C4-2B (cell line): ENCODE results near the gene NOLC1.
"Not testable (repeated sequence)": the region's sequence is repeated elsewhere in the genome, so short reads cannot be mapped to it uniquely, and the experiment has no call there.

Experiments used
- H3K27ac ChIP-seq: fragments of 450-650 bp; 2 replicates; pipeline ENCODE4 v1.5.1; 2017
- ZFX ChIP-seq: fragments of 450-650 bp; IDR thresholded peaks from 2 replicates; pipeline ENCODE4 v1.6.1; 2017
- TF ChIP-seq, protein P1 (sequence below): fragments of 450-650 bp; conservative IDR thresholded peaks from 2 replicates; pipeline ENCODE4 v1.5.1; 2017; ENCODE audit warnings: mild to moderate bottlenecking

Gene NOLC1

DNA sequence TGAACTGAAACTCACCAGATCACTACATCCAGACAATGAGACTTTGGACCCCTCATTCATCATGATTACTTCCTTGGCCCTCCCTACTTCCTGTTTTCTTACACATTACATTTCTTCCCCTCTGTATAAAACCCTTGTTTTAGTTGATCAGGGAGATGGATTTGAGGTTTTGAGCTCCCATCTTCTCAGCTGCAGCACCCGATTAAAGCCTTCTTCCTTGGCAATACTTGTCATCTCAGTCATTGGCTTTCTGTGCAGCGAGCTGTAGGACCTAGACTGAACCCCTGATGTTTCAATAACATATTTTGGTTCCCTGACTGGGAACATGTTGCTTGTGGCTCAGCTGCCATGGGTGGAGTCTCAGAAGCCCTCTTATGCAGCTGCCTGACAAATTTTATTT is 33.1 kb downstream of the NOLC1 start:
- TF ChIP-seq, protein P1, sequence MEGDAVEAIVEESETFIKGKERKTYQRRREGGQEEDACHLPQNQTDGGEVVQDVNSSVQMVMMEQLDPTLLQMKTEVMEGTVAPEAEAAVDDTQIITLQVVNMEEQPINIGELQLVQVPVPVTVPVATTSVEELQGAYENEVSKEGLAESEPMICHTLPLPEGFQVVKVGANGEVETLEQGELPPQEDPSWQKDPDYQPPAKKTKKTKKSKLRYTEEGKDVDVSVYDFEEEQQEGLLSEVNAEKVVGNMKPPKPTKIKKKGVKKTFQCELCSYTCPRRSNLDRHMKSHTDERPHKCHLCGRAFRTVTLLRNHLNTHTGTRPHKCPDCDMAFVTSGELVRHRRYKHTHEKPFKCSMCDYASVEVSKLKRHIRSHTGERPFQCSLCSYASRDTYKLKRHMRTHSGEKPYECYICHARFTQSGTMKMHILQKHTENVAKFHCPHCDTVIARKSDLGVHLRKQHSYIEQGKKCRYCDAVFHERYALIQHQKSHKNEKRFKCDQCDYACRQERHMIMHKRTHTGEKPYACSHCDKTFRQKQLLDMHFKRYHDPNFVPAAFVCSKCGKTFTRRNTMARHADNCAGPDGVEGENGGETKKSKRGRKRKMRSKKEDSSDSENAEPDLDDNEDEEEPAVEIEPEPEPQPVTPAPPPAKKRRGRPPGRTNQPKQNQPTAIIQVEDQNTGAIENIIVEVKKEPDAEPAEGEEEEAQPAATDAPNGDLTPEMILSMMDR, result no peak
- TF ChIP-seq ZFX, result no peak

DNA sequence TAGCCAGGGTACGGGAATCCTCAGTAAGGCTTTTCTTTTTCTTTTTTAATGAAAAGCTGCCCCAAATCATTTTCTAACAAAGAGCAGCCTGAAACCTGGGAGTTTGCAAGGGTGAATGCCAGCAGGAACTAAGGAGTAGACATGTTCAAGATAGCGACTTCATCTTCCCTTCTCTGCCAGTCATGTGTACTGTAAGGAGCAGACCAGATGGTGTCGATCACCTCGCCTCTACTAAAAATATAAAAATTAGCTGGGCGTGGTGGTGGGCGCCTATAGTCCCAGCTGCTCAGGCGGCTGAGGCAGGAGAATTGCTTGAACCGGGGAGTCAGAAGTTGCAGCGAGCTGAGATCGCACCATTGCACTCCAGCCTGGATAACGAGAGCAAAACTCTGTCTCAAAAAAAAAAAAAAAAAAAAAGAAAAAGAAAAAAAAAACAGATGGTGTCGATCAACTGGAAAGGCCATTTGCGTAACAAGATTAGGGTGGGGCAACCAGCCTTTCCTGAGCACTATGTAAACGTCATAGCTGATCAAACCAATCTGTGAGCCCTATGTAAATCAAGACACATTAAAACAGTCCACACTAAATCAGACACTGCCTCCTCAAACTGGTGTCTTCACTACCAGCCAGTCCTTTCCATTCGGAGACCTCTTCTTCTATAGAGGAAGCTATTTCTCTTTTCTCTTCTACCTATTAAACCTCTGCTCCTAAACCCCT is 33.8 kb downstream of the NOLC1 start:
- TF ChIP-seq, protein P1, result no peak
- no peak for TF ChIP-seq ZFX
- H3K27ac ChIP-seq, result no peak overlapping the region

More for the DNA sequence above, 33.1 kb downstream of the NOLC1 start:
- H3K27ac ChIP-seq, result no peak overlapping the region

DNA sequence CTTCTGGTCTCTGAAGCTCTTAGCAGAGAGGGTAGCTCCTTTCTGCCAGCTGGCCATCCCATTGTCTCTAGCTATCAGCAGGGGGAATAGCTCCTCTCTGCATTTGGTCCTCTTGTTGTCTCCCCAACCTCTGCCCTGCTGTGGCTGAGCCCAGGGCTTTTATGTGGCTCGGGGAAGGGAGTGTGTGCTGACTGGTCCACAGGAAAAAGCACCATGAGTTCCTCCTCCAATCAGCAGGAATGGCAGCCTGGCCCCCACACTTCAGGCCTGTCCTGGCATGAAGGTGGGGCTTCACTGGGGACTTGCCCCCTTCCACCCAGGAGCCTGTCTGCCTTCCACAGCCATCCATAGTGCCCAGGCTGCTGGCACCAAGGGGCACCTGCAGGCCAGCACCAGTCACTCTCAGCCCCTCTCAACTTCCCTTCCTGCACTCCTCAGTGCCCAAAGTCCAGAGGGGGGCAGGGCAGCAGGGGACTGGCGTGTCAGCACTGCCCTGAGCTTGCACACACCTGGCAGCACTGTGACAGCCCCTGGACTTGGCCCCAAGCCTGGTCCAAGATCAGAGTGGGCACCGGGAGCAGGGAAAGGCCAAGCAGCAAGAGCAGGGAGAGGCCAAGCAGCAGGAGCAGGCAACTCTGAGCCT is 36.2 kb downstream of the NOLC1 start:
- no peak overlapping the region for H3K27ac ChIP-seq
- no peak for TF ChIP-seq ZFX
- TF ChIP-seq, protein P1, result no peak

DNA sequence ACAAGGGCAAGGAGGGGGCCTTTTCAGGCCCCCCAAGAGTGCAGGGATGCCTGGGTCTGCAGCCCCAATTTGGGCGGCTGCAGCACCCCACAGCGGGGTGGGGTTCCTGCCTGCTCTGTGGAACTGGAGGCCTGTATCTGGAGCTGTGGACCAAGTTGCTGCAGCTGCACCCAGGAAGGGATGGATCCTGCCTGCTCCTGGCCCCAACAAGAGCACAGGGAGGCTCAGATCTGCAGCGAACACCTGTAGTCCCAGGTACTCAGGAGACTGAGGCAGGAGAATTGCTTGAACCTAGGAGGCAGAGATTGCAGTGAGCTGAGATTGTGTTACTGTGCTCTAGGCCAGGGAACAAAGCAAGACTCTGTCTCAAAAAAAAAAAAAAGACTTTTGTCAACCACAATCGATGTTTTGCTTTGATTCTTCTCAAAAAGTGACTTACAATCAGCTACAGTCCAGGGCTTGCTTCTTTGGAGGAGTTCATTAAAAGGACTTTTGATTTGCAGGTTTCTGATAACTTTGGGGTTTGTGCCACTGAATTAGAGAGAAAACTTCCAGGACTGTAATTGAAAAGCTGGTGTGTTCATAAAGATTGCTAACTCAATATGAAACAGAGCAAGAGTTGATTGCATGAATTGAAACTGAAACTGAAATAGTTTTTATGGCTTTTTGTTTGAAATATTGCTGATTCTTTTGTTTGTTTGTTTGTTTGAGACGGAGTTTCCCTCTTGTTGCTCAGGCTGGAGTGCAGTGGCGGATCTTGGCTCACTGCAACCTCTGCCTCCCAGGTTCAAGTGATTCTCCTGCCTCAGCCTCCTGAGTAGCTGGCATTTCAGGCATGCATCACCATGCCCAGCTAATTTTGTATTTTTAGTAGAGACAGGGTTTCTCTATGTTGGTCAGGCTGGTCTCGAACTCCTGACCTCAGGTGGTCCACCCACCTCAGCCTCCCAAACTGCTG is 37.0 kb downstream of the NOLC1 start:
- not testable (repeated sequence) for H3K27ac ChIP-seq

DNA sequence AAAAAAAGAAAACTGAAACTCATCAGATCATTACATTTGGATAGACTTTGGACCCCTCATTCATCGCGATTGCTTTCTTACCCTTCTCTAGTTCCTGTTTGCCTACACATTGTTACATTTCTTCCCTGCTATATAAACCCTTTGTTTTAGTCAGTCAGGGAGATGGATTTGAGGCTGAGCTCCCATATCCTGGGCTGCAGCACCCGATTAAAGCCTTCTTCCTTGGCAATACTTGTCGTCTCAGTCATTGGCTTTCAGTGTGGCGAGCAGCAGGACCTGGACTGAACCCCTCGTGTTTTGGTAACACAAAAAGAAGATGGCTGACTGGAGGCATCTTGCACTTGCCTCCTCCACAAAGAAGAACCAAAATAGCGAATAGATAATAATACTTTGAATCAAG is 39.8 kb downstream of the NOLC1 start:
- no peak overlapping the region for H3K27ac ChIP-seq
- TF ChIP-seq, protein P1, result no peak
- no peak for TF ChIP-seq ZFX

DNA sequence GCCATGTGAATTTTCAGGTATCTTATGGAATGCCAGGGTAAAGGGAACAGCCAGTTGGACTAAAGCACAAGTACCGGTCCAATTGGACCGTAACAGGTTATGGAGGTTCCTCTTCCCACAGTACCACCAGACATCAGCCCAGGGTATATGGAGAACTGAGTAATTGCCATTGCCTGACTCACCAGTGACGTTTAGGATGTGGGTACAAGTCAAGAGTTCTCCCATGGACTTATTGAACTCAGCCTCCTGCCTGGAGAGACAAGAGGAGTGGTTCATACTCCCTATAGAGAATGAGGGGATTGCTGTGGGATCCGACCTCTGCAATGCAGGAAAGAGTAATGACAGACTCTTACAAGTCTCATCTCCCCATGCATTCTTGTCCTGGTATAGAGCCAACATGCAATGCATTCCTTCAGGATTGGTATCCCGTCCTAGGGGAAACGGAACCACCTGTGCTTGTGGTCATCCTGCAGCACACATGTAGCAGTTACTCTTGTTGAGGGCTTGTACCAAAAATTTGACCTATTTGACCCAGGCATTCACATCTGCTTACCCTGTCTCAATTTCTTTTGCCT is 43.2 kb downstream of the NOLC1 start:
- no peak overlapping the region for H3K27ac ChIP-seq
- TF ChIP-seq ZFX, result no peak
- TF ChIP-seq, protein P1, result no peak

DNA sequence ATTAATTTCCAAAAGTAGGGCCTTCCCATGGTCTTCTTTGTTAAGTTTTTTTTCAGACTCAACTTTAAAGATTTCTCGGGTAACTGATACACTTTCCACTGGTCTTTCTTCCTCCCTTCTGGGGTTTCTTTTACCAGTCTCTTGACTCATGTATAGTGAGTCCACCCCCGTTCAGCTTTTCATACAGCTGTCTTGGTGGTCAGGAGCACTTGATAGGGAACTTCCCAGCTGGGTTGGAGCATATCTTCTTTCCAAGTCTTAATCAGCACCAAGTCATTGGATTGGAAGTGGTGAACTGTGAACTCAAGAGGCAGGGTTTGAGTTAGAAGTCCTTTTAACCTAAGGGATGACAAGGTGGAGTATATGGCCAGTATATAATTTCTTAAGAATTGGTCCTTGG is 44.7 kb downstream of the NOLC1 start:
- TF ChIP-seq, protein P1, result no peak
- no peak for TF ChIP-seq ZFX
- H3K27ac ChIP-seq, result no peak overlapping the region
